ENCODE measurements around the gene TEX264.

The TEX264 gene

GRCh38 chr3:51706021-51706485 lies 35.0 kb downstream of the TEX264 start (continued):
- TF ChIP-seq ZNF639 (tag by site-specific recombination; IDR thresholded peaks at IDR 0.05) (no peak), ZNF324 (tag by site-specific recombination; IDR thresholded peaks at IDR 0.05) (no peak), REST (tag by site-specific recombination; IDR thresholded peaks at IDR 0.05) (no peak), OVOL3 (tag by site-specific recombination; IDR thresholded peaks at IDR 0.05) (no peak), ZNF138 (tag by site-specific recombination; IDR thresholded peaks at IDR 0.05; ENCODE audit: borderline replicate concordance) (no peak), ZNF571 (tag by site-specific recombination; IDR thresholded peaks at IDR 0.05) (no peak), KLF10 (tag by site-specific recombination; IDR thresholded peaks at IDR 0.05) (no peak), YY2 (tag by site-specific recombination; IDR thresholded peaks at IDR 0.05) (no peak)

- POLR2A ChIA-PET = interaction anchor here (0.5 to 1.2 kb wide), 2 partner anchors 35 to 203 kb away, joined by 3 to 6 read pairs; no protein-coding TSS in a partner anchor
- Histone ChIP-seq H3K36me3 (ENCODE audit: control insufficient read depth in 2 of 2, insufficient read depth in 1 of 2, low read length in 2 of 2) (peaks cover 0 to 31% of the 10 kb centered on the region in 2 experiments; a peak in 1 of 3 replicates), H3K4me1 (ENCODE audit: control insufficient read depth, insufficient read depth, low read length) (no peaks in the 10 kb centered on the region), H3K27ac (ENCODE audit: extremely low read depth, low read depth, low read length) (no peak within 1 kb of the TSS), H3K9me3 (ENCODE audit: control insufficient read depth, insufficient read depth, low read depth, low read length) (no peaks in the 10 kb centered on the region), H3K4me3 (ENCODE audit: low read depth, low read length) (peak within 1 kb of the TSS; percentile 18)
- CTCF ChIA-PET = interaction anchor here (1.1 to 2.3 kb wide), 3 partner anchors 12 to 38 kb away, joined by 4 to 5 read pairs (median 5); no protein-coding TSS in a partner anchor
- TF ChIP-seq ZBTB26 (tag by site-specific recombination; optimal IDR thresholded peaks at IDR 0.05) (peak; percentile 43), INSM2 (tag by site-specific recombination; IDR thresholded peaks at IDR 0.05) (no peak), ZNF132 (tag by site-specific recombination; IDR thresholded peaks at IDR 0.05; ENCODE audit: borderline replicate concordance) (no peak), RBAK (tag by site-specific recombination; IDR thresholded peaks at IDR 0.05) (no peak), ZNF146 (tag by site-specific recombination; IDR thresholded peaks at IDR 0.05) (no peak), ZBTB48 (tag by site-specific recombination; IDR thresholded peaks at IDR 0.05) (0 out of 2 replicates have a peak, but pooled peaks have one; percentile 17), ATF2 (tag by site-specific recombination; IDR thresholded peaks at IDR 0.05; ENCODE audit: low read depth) (no peak), EGR2 (tag by site-specific recombination; IDR thresholded peaks at IDR 0.05; ENCODE audit: low read depth) (no peak), ZNF654 (tag by site-specific recombination; IDR thresholded peaks at IDR 0.05; ENCODE audit: low read depth) (no peak), ZNF623 (tag by site-specific recombination; IDR thresholded peaks at IDR 0.05) (no peak), ZNF544 (tag by site-specific recombination; IDR thresholded peaks at IDR 0.05) (no peak), ZBTB49 (tag by site-specific recombination; IDR thresholded peaks at IDR 0.05; ENCODE audit: low read depth) (no peak), ZNF510 (tag by site-specific recombination; IDR thresholded peaks at IDR 0.05; ENCODE audit: insufficient replicate concordance) (no peak), SP2 (tag by site-specific recombination; IDR thresholded peaks at IDR 0.05) (peak; percentile 19; the same call in 1 of the 2 replicates), ZNF391 (tag by site-specific recombination; IDR thresholded peaks at IDR 0.05; ENCODE audit: borderline replicate concordance, low read depth) (no peak)
Observed at GRCh38 chr3:51706788-51707731, 36.0 kb downstream of the TEX264 start, which contains the start of gene GRM2. TSS of gene GRM2 (plus strand) at chr3:51707068. CDS start at chr3:51708984, 1,916 bp downstream.
